ENCODE data around the gene PFDN5.

- TF ChIP-seq POLR2AphosphoS5 (IDR thresholded peaks at IDR 0.05; ENCODE audit: borderline replicate concordance, low read depth, low read length) (no peak), EZH2 (IDR thresholded peaks at IDR 0.05) (no peak)
Measured at GRCh38 chr12:53274445-53274844, 20.9 kb upstream of the PFDN5 start.
